Measurements from ENCODE around the gene UBE2Q2. TPM values are rescaled to one million over a fixed set of nuclear protein-coding genes. Genes with fewer than 3 reads are reported as not detected.

Gene UBE2Q2
- total RNA-seq, 4 donors from 2014 or later, result 39.8 to 49.5 (median 46.2) TPM

DNA sequence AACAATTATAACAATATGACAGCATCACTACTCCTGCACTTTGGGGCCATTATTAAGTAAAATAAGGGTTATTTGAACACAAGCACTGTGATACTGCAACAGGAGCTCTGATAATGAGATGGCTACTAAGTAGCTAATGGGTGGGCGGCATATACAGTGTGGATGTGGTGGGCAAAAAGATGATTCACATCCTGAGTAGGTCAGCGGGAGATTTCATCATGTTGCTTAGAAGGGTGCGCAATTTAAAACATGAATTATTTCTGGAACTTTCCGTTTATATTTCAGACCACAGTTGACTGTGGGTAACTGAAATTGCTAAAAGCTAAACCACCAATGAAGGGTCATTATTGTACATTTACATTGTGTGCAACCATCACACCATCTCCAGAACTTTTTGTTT lies 102.7 kb downstream of the UBE2Q2 start:
- Histone ChIP-seq H3K27me3 (no peaks in the 10 kb centered on the region), H3K36me3 (no peaks in the 10 kb centered on the region), H3K27ac (no peak overlapping the region), H3K4me1 (no peaks in the 10 kb centered on the region), H3K4me3 (no peak overlapping the region), H3K9me3 (no peaks in the 10 kb centered on the region)
- DNase-seq (ENCODE audit: low spot score in 2 of 2), result no peak
- TF ChIP-seq POLR2A (IDR thresholded peaks at IDR 0.05) (no peak), CTCF (IDR thresholded peaks at IDR 0.05) (no peak), EP300 (IDR thresholded peaks at IDR 0.05) (no peak)
- WGBS, 2 donors, result 66 to 77% methylated on average over 4 of the region's 4 CpGs

- no peak overlapping the region for H3K4me3 ChIP-seq
- H3K36me3 ChIP-seq, result no peaks in the 10 kb centered on the region
- 45 to 48% methylated on average over 1 of the region's 1 CpG for WGBS, 2 donors
- TF ChIP-seq POLR2A (IDR thresholded peaks at IDR 0.05), result no peak
- TF ChIP-seq CTCF (IDR thresholded peaks at IDR 0.05), result no peak
- no peak for TF ChIP-seq EP300 (IDR thresholded peaks at IDR 0.05)
- H3K4me1 ChIP-seq, result no peaks in the 10 kb centered on the region
- no peak for DNase-seq (ENCODE audit: low spot score in 2 of 2)
- no peaks in the 10 kb centered on the region for H3K27me3 ChIP-seq
- no peaks in the 10 kb centered on the region for H3K9me3 ChIP-seq
- no peak overlapping the region for H3K27ac ChIP-seq
Observed at GRCh38 chr15:75947092-75947491, 103.8 kb downstream of the UBE2Q2 start.

DNA sequence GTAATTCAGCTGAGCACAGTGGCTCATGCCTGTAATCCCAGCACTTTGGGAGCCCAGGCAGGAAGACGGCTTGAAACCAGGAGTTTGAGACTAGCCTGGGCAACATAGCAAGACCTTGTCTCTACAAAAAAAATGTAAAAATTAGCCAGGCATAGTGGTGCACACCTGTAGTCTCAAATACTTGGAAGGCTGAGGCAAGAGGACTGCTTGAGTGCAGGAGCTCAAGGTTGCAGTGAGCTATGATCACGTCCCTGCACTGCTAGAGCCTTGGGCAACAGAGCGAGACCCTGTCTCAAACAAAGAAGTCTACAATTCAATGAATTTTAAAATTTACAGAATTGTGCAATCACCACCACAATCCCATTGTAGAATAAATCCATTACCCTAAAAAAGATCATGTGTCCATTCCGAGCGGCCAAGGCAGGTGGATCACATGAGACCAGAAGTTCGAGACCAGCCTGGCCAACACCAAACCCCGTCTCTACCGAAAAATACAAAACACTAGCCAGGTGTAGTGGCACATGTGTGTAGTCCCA lies 105.6 kb downstream of the UBE2Q2 start:
- Histone ChIP-seq H3K9me3 (no peaks in the 10 kb centered on the region), H3K27ac (no peak overlapping the region), H3K4me1 (no peaks in the 10 kb centered on the region), H3K4me3 (no peak overlapping the region), H3K27me3 (no peaks in the 10 kb centered on the region), H3K36me3 (no peaks in the 10 kb centered on the region)
- no peak for TF ChIP-seq CTCF (IDR thresholded peaks at IDR 0.05)
- no peak for TF ChIP-seq POLR2A (IDR thresholded peaks at IDR 0.05)
- TF ChIP-seq EP300 (IDR thresholded peaks at IDR 0.05), result no peak
- WGBS, 2 donors, result 79 to 84% methylated on average over 8 of the region's 8 CpGs
- DNase-seq (ENCODE audit: low spot score in 2 of 2), result no peak

Small RNAs within 50 kb of the gene (small RNA-seq; reads per million reads assigned to genes)
- gene RN7SL510P, result not detected

Other genes starting within 250 kb of the UBE2Q2 start
- gene SNUPN, start 217.7 kb upstream of the UBE2Q2 start, total RNA-seq, result 10 to 100 TPM; 16.3 to 35.1 (median 23.7) TPM
- 100 to 1,000 TPM; 163 to 179 (median 170) TPM for gene IMP3, start 203.2 kb upstream of the UBE2Q2 start, total RNA-seq
- 10 to 100 TPM; 29.7 to 44.9 (median 31.1) TPM for gene SNX33, start 195.5 kb upstream of the UBE2Q2 start, total RNA-seq
- 100 to 1,000 TPM; 100 to 132 (median 115) TPM for gene CSPG4, start 130.6 kb upstream of the UBE2Q2 start, total RNA-seq
- gene FBXO22, start 60.4 kb downstream of the UBE2Q2 start, total RNA-seq, result 10 to 100 TPM in 3 of 4 donors, 1 to 10 TPM in 1; 9.9 to 16.7 (median 11.8) TPM
- gene NRG4, start 169.0 kb downstream of the UBE2Q2 start, total RNA-seq, result under 1 TPM in 1 of 4 donors, not detected in 3; 0.44 TPM
- gene TMEM266, start 216.5 kb downstream of the UBE2Q2 start, total RNA-seq, result under 1 TPM in 2 of 4 donors, not detected in 2; 0.30 to 0.42 TPM